SW 1271 (cell line): ENCODE data around the gene SAPCD1.
"Not testable (repeated sequence)": the region's sequence is repeated elsewhere in the genome, so short reads cannot be mapped to it uniquely, and the experiment has no call there.

ENCODE experiments used
- DNase-seq, 2 experiments: peaks; one replicate each; lab custom pipeline; 2025; lab: John Stamatoyannopoulos, UW

Gene SAPCD1

DNA sequence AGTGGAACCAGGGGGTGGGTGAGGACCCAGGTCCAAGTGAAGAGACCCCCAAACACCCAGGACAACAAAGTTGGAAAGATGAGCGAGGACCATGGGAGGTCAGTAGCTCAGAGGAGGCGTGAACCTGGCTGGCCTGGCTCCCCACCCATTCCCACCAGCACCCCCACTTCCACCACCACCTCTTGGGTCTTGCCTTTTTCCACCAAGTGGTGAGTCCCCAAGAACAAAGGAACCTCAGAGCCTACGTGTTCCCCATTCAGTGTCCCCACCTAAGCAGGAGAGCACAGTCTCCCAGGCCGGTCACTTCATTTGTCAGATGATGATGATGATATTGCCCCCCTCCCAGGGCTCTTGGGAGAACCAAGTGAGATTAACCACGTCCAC, 15.2 kb downstream of the SAPCD1 start:
- no peak for DNase-seq

DNA sequence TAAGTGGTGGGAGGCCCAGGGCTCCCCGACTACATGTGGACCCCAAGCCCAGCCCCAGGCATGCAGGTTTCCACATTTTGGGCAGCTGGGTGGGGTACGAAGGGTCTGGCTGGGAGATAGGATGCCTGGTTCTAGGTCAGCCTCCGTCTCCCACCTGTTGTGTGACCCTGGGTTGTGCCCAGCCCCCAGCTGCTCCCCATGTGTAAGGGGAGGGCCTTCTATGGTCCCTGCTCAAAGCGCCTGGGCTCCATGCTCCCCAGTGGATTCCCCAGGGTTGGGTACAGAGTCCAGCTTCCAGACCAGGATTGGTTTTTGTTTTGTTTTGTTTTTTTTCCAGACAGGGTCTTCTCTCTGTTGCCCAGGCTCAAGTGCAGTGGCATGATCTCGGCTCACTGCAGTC, 15.7 kb downstream of the SAPCD1 start:
- no peak for DNase-seq

DNA sequence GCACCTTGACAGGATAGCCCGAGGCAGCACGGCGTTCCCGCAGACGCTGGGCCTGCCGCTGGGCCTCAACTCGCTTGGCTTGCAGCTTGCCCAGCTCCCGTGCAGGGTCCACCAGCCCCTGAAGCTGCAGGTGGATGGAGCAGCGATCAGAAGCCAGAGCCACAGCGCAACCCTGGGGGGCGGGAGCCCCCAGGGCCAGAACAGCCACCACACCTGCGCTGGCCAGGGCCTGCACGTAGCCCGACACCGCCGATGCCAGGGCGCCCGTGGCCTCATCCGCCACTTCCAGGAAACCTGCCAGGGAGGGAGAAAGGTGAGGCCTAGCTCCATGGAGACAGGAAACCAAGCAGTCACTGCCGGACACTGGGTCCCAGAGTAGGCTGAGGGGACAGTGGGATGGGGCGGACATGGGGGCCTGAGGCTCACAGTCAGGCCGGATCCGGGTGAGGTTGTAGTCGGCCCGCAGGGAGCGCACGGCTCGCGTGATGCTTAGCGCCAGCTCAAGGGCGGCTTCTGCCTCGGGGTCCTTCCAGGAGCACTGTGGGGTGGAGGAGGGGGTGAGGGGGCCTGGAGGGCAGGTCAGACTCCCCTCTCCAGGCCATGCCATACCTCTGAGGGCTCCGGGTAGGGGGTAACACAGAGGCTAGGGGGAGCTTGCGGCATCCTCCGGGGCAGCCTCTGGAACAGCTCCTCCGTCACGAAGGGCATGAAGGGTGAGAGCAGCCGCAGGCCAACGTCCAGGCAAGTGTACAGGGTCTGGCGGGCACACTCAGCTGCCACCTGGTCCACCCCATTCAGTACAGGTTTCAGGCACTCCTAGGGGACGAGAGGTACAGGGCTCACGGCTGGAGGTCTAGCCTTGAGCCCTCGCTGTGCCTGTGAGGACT, 16.8 kb downstream of the SAPCD1 start:
- no peak for DNase-seq

DNA sequence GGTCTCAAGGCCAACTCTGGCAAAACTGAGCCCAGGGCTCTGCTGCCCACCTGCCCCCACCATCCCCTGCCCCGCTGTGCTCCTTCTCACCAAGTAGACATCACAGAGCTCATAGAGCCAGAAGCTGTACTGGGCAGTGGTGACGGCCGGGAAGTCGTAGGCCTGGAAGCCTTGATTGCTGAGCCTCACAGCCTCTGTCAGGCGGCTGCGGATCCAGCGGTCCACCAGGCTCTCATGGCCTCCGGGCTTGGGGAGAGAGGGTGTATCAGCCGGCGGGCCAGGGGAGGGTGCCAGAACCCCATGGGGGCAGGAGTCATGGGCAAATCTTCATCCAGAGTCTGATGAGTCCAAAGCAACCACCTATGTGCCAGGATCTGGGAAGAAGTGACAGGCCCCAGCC, 17.5 kb downstream of the SAPCD1 start:
- DNase-seq = no peak

DNA sequence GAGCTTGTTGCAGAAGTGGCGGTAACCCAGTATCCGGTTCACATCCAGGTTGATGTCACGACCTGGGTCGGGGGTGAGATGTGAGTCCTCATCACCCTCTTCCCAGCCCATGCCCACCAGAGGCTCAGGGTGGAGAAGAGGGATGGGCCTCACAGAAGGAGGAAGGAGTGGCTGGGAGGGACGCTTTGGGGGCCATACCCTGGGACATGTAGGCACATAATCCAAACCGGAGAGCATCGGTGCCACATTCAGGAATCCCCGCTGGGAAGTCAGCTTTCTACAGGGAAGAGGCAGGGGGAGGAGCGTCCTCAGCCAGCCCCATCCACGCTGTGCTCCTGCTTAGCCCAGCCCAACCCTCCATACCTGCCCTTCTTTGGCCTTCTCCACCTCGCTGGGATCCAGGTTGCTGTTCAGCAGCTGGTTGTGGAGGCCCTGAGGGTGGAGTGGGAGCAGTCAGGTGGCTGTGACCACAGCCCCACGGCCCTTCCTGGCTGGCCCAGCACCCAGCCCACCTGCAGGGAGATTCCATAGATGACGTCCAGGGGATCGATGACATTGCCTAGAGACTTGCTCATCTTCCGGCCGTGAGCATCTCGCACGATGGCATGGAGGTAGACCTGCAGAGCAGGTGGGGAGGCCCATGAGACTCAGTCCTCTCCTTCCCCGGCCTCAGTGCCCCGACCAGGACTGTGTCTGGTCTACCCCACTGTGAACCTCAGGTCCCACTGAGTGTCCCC, 18.2 kb downstream of the SAPCD1 start:
- no peak for DNase-seq

DNA sequence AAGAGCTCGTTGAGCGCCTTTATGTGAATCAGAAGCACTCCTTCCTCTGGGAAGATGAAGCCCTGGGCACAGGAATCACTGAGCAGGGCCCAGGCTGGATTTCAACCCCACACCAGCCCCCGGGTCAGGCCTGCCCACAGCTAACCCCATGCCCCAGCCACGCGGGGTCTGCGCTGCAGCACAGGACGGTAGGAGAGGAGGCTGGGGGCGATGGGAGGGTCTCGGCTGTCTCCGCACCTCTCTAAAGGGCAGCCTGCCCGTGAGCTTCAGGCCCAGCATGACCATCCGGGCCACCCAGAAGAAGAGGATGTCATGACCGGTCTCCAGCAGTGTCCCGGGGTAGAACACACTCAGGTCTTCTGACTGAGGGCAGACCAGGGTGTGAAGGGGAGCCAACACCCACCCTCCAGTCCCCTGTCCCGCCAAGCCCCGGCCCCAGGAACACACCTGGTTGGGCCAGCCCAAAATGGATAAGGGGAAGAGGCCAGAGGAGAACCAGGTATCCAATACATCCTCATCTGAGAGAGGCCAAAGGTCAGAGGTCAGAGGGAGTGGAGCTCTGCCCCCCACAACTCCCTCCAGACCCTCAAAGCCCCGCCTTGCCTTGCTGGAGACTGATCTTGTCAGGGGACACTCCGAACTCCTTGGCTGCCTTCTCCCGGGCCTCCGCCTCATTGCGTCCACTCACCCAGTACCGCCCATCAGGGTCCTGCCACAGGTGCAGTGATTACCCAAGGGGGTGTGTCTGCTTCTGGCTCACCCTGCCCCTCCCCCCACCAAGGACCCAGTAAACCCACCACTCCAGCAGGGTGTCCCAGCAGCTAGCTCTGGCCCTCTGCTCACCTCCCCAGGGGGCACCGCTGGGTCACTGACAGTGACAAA, 19.0 kb downstream of the SAPCD1 start:
- DNase-seq = no peak

DNA sequence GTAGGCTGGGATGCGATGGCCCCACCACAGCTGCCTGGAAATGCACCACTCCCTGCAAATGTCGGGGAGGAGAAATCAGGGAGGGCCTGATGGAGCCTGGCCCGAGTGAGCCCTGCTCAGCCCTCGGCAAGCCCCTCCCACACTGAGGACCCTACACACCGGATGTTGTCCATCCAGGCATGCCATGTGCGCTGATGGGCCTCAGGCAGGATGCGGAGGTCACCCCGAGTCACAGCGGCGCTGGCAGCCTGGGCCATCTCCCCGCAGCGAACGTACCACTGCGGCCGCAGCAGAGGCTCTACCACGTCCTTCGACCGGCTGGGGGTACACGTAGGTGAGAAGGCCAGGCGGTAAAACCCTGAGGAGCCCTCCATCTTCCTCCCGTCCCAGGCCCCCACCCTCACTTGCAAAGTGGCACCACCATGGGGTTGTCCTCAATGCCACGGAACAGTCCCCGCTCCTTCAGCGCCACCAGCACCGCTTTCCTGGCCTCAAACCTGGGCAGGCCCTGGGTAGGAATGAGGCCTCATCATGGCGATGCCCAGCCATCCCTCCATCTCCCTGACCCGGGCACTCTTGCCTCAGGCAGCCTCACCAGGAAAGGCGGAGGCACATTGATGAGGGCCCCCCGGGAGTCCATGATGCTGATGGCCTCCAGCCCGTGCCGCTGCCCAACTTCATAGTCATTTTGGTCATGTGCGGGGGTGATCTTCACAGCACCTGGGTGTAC, 19.8 kb downstream of the SAPCD1 start:
- no peak for DNase-seq

DNA sequence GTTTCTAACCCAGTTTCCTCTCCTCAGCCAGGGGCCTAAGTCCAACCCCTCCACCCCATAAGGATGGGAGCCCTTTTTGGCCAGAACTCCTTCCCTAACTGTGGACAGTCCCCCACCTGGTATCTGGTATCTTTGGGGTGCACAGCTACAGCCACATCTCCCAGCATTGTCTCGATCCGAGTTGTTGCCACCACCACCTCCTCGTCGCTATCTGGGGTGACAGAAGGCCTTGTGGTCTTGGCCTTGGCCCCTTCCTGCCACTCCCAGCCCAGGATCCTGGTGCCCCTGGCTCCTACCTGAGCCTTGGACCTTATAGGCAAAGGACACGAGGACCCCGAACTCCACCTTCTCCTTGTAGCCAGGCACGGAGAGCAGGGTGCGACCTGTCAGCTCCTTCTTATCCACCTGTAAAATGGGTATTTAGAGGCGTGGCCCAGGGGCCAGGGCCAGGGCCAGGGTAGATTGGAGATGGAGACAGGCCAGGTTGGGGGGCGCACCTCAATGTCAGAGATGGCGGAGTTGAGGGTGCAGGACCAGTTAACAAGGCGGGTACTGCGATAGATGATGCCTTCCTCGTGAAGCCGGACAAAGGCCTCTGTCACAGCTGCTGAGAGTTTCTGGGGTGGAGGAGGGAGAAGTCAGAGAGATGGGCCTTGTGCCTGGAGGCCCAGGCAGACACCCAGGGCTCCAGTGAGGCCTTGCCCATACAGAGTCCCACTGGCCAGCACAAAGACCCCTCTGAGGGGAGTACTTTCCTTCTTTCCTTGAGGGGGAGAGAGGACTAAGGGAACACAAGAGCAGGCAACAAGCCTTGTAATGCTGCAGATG, 21.9 kb downstream of the SAPCD1 start:
- no peak for DNase-seq

DNA sequence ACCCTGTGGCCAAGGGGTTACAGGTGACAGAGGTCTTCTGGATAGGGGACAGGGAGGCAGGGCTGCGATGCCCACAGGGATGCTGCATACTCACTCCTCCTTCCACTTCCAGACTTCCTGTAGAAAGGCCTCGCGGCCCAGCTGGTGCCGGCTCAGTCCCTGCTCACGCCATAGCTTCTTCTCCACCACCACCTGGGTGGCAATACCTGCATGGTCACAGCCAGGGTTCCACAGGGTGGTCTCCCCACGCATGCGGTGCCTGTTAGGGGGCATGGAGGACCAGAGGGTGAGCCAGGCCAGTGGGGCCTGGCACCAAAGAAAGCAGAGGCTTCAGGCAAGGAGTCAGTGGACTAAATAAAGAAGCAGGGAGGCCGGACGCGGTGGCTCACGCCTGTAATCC, 23.0 kb downstream of the SAPCD1 start:
- no peak for DNase-seq

DNA sequence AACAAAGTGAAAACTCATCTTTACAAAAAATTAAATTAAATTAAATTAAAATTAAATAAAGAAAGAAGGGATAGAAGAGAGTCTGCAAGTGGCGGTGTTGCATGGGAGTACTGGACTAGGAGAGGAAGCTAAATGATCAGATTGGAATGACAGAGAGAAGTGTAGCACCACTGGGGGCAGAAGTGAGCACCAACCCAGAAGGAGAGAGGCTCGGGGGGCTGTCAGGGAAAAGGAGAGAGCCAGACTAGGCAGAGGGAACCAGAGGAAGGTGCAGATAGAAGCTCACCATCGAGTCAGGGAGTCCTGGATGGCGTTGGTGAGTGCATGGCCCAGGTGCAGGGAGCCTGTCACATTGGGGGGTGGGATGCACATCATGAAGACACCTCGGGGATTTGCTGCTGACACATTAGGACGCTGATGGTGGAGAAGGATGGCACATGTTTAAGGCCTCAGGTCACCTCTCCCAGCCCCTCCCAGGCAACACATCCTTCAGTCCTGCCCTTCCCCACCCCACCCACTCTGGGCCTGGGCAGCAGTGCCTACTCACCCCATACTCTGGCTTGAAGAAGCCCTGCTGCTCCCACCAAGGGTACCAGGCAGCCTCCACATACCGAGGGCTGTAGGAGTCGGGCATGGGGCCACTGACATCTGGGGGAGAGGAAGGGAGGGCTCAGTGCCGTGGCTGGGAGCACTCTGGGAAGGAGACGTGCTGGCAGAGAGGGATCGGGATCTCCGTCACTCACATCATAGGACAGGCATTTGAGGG, 29.1 kb downstream of the SAPCD1 start:
- peak in 1 of 2 experiments; percentile 71 for DNase-seq

DNA sequence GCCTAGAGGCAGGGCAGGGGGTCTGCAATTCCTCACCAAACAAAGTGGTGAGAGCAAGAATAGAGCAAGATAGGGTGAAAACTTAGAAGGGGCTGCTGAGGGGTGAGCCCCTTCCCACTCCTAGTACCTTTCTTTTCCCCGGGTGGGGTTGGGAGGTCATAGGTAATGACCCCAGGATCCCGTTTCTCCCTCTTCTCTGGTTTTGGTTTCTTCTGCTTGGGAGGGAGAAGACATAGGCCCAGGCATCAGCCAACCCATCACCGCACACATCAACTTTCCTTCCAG, 29.6 kb downstream of the SAPCD1 start:
- no peak for DNase-seq

DNA sequence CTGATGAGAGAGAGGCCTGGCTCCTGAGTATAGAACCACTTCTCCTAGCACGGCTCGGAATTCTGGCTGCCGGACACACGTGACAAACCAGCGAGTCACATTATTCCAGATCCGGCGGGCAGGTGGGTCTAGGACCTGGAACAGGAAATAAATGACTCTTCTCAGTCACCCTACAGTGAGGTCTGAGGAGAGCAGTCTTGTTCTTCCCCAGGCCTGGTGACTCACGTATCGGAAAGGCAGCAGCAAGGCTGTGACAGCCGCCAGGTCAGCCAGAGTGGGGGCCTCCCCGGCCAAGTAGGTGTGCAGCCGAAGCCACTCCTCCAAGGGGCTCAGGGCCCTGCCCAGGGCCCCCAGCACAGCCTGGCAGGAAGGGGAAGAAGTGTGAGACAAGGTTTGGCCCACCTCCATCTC, 30.3 kb downstream of the SAPCD1 start:
- no peak for DNase-seq

DNA sequence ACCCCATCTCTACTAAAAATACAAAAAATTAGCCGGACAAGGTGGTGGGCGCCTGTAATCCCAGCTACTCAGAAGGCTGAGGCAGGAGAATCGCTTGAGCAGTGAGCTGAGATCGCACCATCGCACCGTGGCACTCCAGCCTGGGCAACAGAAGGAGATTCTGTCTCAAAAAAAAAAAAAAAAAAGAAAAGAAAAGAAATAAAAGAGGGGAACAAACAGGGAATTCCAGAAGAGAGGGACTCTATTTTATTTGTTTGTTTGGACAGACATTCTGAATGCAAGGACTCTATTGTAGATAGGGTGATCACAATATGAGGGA, 31.4 kb downstream of the SAPCD1 start:
- DNase-seq = not testable (repeated sequence)

DNA sequence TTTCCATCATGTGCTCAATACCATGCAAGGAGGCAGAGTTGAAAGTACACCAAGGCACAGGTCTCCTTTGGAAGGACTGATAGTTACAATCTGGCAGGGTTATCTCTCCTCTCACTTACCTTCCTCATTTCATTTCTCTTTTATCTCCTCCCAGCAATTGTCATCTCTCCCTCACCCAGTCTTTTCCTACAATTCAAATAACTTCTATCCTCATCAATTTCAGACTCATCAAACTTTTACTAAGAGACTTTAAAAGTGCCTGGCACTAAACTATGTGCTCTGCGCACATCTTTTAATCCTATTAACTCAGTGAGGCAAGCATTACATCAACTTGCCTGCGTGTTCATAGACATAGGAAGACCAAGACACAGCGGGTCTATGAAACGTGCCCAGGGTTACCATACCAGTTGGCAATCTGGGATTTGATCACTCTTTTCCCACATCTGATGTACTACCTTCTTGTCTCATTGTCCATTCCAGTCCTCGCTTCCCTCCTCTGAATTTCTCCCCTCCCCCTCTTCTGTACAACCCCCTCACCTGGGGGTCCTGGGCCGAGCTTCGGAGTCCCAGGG, 31.9 kb downstream of the SAPCD1 start:
- DNase-seq = peak in 1 of 2 experiments; percentile 36

DNA sequence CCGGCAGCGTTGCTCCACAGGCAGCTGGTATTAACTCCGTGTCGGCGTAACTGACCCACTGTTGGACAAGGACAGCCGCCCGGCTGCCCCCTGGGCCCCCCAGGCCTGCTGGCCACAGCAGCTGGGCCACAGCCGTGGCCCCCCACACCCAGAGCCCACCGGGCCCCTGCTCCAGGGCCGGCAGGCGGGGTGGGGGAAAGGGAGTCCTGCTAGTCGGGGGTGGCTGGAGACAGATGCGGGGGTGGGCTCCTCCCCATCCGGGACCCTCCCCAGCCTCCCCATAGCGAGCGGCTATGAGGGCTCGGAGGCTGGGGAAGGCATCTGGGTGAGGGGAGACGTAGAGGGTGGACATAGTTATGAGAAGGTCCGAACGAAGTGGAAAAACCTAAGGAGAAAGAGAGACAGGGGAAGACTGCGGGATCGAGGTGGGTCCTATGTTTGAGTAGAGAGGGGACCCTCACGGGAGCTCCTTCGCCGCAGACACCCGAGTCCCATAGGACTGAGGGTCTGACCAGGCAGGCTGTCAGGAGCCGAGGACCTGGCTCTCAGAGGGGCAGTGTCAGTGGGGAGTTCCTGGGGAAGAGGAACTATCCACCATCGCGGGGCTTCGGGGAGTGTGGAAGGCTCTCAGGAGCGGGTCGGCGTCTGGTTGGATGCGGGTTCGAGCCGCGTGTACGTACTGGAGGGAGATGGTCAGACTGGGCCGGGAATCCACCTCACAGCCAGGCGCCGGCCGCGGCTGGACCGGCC, 32.6 kb downstream of the SAPCD1 start:
- no peak for DNase-seq

DNA sequence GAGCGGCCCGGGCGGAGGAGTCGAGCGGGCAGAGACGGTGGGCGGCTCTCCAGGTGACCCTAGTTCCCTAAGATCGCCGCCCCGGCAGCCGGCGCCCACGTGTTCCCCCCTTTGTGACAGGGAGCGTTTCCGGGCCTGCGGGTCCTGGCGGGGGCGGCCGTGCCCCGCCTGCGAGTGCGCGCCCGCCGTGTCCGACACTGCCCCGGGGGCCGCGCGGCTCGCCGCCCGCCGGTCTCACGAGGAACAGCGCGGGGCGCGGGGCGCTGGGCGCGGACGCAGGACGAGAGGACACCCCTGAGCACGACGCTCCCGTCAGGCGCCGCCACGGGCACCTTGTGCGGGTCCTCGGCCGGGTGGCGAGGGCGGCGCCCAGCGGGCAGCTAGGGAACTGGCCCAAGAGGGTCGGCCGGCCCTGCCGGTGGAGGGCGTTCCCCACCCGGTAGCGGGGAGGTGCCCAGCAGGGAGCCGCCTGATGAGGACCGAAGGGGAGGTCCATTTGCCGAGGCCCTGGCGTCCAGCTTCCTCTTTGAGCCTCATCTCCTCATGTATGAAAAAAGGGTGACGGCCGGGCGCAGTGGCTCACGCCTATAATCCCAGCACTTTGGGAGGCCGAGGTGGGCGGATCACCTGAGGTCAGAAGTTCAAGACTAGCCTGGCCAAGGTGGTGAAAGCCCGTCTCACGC, 33.3 kb downstream of the SAPCD1 start, which contains the start of gene VARS1:
Gene VARS1 (minus strand): TSS at position 137 of the 683 bp plus-strand sequence. CDS start 535 bp downstream, outside the sequence.
- DNase-seq = peak; percentile 69 to 87

DNA sequence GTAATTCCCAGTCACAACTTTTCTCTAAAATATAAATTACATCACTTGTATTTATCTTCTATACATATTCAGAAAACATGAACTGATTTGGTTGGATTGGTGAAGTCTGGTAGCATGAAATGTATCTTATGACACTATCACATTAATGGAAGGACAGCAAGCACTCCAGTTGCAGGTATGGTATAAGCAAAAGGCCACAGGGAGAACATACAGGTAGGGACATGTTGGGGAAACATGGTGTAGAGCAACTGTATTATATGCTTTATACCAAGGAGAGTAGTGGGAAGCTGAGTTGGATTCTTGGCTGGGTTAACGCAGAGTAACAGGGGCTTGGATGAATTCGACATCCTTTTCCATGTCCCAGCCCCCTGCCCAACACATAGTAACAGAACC, 34.5 kb downstream of the SAPCD1 start:
- no peak for DNase-seq

DNA sequence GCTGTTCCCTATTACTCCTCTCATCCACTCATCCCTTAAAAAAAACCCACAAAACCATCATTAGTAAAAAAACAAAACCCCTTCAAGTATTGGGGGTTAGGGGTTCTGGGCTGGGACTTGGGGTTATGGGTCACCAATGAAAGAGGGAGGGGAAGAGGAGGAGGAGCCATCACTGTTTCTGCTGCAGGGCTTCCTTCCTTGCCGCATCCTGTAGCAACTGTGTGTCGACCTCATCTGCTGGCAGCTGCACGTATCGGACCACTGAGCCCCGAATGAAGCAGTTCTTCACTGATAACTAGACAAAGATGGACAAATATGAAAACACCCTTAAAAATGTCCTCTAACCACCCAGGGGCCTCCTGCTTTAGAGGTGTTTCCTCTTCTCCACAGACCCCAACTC, 35.1 kb downstream of the SAPCD1 start:
- DNase-seq = no peak

DNA sequence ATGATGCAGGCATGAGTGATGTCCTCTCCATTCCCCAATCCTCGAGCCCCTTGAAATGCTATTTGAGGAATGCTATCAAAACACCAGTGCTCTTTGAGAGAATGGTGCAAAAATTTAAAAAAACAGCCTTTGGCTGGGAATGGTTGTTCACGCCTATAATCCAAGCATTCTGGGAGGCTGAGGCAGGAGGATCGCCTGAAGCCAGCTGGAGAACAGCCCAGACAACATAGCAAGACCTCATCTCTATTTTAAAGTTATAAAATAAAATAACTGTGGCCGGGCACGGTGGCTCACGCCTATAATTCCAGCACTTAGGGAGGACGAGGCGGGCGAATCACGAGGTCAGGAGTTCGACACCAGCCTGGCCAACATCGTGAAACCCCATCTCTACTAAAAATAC, 37.3 kb downstream of the SAPCD1 start:
- DNase-seq = no peak
